ENCODE measurements around the gene ERBB4.

DNA sequence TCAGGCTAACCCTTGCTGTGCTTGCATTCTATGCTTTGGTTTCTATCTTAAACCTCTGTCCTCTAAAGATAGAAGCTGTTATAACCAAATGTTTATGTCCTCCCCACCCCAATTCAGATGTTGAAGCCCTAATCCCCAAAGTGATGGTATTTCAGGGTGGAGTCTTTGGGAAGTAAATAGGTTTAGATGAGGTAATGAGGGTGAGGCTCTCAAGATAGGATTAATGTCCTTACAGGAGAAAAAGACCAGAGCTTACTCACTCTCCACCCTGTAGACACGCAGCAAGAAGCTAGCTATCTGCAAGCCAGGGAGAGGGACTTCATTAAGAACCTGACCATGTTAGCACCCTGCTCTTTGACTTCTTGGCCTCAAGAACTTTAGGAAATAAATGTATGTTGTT lies 362.5 kb downstream of the ERBB4 start:
- TF ChIP-seq, protein P1, sequence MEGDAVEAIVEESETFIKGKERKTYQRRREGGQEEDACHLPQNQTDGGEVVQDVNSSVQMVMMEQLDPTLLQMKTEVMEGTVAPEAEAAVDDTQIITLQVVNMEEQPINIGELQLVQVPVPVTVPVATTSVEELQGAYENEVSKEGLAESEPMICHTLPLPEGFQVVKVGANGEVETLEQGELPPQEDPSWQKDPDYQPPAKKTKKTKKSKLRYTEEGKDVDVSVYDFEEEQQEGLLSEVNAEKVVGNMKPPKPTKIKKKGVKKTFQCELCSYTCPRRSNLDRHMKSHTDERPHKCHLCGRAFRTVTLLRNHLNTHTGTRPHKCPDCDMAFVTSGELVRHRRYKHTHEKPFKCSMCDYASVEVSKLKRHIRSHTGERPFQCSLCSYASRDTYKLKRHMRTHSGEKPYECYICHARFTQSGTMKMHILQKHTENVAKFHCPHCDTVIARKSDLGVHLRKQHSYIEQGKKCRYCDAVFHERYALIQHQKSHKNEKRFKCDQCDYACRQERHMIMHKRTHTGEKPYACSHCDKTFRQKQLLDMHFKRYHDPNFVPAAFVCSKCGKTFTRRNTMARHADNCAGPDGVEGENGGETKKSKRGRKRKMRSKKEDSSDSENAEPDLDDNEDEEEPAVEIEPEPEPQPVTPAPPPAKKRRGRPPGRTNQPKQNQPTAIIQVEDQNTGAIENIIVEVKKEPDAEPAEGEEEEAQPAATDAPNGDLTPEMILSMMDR (IDR thresholded peaks at IDR 0.05; ENCODE audit: low read length): no peak
- TF ChIP-seq EZH2 (optimal IDR thresholded peaks at IDR 0.05; ENCODE audit: low read depth, low read length) (no peak), EZH2phosphoT487 (IDR thresholded peaks at IDR 0.05; ENCODE audit: low read length) (no peak)

All from MM.1S (cell line).